ENCODE measurements around the gene KCNK7.
A peak's percentile ranks its signal among the peaks of the same experiment; 100 is the strongest.

KCNK7 gene

DNA sequence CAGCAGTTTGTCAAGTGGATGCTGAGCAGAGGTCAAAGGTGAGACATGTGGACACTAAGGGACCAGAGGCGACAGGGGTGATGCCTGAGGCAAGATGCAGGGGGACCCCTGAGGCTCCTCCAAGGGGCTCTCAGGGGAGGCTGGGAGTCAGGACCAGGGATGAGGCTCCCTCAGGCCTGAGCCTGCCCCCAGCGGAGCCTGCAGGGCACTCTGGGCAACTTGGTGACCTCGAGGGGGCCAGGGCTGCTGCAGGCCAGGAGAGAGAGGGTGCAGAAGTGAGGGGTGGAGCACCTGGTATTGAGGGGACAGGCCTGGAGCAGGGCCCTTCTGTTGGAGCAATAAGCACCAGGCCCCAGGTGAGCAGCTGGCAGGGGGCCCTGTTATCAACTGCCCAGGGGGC is 13.7 kb downstream of the KCNK7 start:
- Histone ChIP-seq H3K9me3 (no peaks in the 10 kb centered on the region), H3K4me3 (ENCODE audit: low read depth in 1 of 2, low read length in 1 of 2) (no peak overlapping the region), H3K27ac (no peak overlapping the region), H3K4me1 (ENCODE audit: control insufficient read depth in 1 of 2, insufficient read depth in 1 of 2, low read depth in 1 of 2, low read length in 1 of 2) (peaks cover 34 to 44% of the 10 kb centered on the region in 2 experiments), H3K36me3 (peaks cover 87% of the 10 kb centered on the region), H3K27me3 (no peaks in the 10 kb centered on the region)
- TF ChIP-seq, protein P1, sequence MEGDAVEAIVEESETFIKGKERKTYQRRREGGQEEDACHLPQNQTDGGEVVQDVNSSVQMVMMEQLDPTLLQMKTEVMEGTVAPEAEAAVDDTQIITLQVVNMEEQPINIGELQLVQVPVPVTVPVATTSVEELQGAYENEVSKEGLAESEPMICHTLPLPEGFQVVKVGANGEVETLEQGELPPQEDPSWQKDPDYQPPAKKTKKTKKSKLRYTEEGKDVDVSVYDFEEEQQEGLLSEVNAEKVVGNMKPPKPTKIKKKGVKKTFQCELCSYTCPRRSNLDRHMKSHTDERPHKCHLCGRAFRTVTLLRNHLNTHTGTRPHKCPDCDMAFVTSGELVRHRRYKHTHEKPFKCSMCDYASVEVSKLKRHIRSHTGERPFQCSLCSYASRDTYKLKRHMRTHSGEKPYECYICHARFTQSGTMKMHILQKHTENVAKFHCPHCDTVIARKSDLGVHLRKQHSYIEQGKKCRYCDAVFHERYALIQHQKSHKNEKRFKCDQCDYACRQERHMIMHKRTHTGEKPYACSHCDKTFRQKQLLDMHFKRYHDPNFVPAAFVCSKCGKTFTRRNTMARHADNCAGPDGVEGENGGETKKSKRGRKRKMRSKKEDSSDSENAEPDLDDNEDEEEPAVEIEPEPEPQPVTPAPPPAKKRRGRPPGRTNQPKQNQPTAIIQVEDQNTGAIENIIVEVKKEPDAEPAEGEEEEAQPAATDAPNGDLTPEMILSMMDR (IDR thresholded peaks at IDR 0.05): no peak

DNA sequence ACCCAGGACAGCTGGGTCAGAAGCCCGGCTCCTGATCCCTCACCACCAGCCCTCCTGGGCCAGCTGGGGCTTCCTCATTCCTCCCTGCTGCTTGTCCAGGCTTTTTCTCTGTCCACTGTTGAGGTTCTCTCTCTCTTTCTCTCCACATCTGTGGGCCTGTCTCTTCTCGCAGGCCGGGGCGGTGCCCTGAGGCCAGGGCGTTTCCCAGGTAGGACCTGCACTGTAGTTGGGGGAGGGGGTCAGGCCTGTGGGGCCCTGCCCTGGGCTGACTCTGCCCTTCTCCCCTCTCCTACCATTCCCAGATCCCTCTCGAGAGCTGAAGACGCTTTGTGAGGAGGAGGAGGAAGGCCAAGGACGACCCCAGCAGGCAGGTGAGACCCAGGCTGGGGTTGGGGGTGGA is 14.8 kb downstream of the KCNK7 start:
- Histone ChIP-seq H3K9me3 (no peaks in the 10 kb centered on the region), H3K4me3 (ENCODE audit: low read depth in 1 of 2, low read length in 1 of 2) (no peak overlapping the region), H3K36me3 (peaks cover 76% of the 10 kb centered on the region), H3K4me1 (ENCODE audit: control insufficient read depth in 1 of 2, insufficient read depth in 1 of 2, low read depth in 1 of 2, low read length in 1 of 2) (peaks cover 29 to 41% of the 10 kb centered on the region in 2 experiments), H3K27ac (no peak overlapping the region), H3K27me3 (no peaks in the 10 kb centered on the region)
- TF ChIP-seq, protein P1 (IDR thresholded peaks at IDR 0.05): no peak

DNA sequence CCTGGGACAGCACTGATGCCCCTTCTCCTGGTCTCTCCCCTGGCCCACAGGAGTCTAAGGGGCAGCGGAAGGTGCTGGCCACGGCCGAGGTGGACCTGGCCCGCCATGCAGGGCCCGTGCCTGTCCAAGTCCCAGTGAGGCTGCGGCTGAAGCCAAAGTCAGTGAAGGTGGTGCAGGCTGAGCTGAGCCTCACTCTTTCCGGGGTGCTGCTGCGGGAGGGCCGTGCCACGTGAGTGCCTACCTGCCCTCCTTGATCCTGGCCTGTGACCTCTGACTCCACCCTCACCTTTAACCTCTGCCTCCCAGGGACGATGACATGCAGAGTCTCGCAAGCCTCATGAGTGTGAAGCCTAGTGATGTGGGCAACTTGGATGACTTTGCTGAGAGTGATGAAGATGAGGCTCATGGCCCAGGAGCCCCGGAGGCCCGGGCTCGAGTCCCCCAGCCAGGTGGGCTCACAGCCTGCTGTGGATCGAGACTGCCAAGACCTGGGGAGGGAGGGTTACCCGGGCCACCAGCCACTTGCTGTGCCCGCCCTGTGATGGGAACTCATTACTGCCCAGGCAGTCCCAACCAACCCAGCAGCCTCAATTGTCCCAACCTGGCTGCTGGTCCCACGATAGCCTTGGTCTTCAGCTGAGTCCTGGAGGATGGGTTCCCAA is 15.4 kb downstream of the KCNK7 start:
- peaks cover 34 to 46% of the 10 kb centered on the region in 2 experiments for H3K4me1 ChIP-seq (ENCODE audit: control insufficient read depth in 1 of 2, insufficient read depth in 1 of 2, low read depth in 1 of 2, low read length in 1 of 2)
- TF ChIP-seq, protein P1 (IDR thresholded peaks at IDR 0.05): no peak
- no peak overlapping the region for H3K4me3 ChIP-seq (ENCODE audit: low read depth in 1 of 2, low read length in 1 of 2)
- no peaks in the 10 kb centered on the region for H3K27me3 ChIP-seq
- H3K36me3 ChIP-seq: peaks cover 70% of the 10 kb centered on the region
- no peaks in the 10 kb centered on the region for H3K9me3 ChIP-seq
- no peak overlapping the region for H3K27ac ChIP-seq

DNA sequence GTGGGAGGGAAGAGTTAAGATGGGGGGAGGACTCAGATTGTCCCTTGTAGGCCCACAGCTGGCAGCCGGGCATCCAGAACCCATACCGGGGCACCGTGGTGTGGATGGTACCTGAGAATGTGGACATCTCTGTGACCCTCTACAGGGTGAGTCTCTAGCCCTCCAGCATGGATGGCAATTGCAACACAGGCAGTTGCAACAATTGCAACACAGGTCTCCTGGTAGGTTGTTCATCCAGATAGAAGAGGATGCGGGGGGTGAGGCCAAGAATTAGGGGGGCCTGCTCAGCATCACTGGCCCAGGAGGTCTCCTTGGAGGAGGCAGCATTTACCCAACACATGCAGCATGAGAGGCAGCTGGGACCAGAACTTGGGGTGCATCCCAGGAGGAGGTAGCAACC is 16.3 kb downstream of the KCNK7 start:
- peaks cover 64% of the 10 kb centered on the region for H3K36me3 ChIP-seq
- peaks cover 43 to 50% of the 10 kb centered on the region in 2 experiments for H3K4me1 ChIP-seq (ENCODE audit: control insufficient read depth in 1 of 2, insufficient read depth in 1 of 2, low read depth in 1 of 2, low read length in 1 of 2)
- H3K27me3 ChIP-seq: no peaks in the 10 kb centered on the region
- TF ChIP-seq, protein P1 (IDR thresholded peaks at IDR 0.05): no peak
- peak overlapping the region; percentile 95 for H3K27ac ChIP-seq
- H3K4me3 ChIP-seq (ENCODE audit: low read depth in 1 of 2, low read length in 1 of 2): peak overlapping the region; percentile 28 to 99
- H3K9me3 ChIP-seq: no peaks in the 10 kb centered on the region

DNA sequence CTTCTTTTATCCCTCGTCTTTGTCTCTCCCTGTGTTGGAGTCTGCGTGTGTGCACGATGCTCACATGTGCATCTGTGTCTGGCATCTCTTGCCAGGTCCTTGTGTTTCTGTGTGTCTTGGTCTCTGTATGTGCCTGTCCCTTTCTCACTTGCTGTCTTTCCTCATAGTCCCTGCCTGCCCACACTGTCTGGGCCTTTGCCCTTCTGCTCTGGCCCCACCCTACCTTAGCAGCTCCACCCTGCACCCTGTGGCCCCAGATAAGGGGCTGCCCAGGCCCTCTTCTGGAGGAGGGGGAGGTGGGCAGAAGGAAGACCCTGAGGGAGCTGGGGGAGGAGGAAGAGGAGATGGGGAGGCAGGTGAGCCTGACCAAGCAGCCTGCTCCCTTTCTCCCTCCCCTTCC is 16.9 kb downstream of the KCNK7 start:
- TF ChIP-seq, protein P1 (IDR thresholded peaks at IDR 0.05): no peak
- H3K4me3 ChIP-seq (ENCODE audit: low read depth in 1 of 2, low read length in 1 of 2): peak overlapping the region; percentile 28 to 99
- no peaks in the 10 kb centered on the region for H3K27me3 ChIP-seq
- peaks cover 62% of the 10 kb centered on the region for H3K36me3 ChIP-seq
- H3K9me3 ChIP-seq: no peaks in the 10 kb centered on the region
- H3K27ac ChIP-seq: peak overlapping the region; percentile 95
- H3K4me1 ChIP-seq (ENCODE audit: control insufficient read depth in 1 of 2, insufficient read depth in 1 of 2, low read depth in 1 of 2, low read length in 1 of 2): peaks cover 49 to 54% of the 10 kb centered on the region in 2 experiments

All from neutrophil (primary cell).